ENCODE measurements around the gene GLS. TPM values are rescaled to one million over a fixed set of nuclear protein-coding genes. Genes with fewer than 3 reads are reported as not detected.
"Not testable (repeated sequence)": the region's sequence is repeated elsewhere in the genome, so short reads cannot be mapped to it uniquely, and the experiment has no call there.

GLS gene
- total RNA-seq, 1 donor from 2014 or later, result 187 TPM

DNA sequence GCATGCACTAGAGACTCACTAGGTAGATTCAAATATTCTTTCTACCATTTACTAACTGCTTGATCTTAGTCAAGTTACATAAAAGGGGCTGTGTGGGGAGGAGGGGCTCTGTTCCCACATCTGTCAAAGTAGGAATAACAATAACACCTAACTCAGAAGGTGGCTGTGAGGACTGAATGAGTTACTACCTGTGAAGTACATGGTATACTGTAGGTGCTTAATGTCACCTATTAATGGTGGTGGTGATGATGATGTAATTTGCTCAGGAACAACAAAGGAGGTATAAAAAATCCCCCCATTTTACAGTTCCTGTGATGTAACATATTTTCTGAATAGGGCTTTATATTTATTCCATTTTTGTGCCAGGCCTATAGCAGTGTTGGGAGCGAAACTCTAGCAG lies 92.6 kb downstream of the GLS start:
- no peak for DNase-seq

GRCh38 chr2:190973726-190974628 lies 93.4 kb downstream of the GLS start:
- no peak for DNase-seq

DNA sequence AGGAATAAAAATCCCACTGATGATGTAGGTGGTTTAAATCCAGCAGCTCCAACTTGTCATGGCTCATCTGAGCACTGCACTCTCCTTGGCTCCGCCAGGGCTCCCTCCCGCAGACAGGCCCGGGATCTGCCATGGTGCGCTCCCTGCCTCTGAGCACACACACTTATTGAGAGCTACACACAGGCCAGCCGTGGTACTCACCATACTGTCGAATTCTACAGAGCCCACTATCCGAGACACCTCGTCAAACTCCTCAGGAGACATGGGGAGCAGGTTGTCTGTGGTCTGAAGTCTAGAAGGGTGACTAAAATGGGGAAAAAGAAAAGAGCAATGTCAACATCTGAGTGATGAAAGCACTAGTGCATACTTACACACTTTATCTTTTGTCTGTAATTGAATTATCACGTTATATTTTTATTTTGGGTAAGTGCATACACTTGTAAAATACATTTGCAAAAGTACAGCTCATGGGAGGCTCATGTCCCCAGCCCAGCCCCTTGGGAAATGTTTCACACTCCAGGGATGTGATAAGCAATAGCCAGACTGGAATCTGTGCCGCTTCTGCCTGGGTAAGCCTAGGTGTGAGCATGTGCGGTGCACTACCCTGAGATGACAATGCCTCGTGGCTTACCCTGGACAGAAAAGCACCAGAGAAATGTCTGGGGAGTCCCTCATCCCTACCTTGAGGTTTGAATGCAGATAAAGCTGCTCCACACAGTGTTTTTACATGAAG lies 94.2 kb downstream of the GLS start:
- DNase-seq, result no peak

DNA sequence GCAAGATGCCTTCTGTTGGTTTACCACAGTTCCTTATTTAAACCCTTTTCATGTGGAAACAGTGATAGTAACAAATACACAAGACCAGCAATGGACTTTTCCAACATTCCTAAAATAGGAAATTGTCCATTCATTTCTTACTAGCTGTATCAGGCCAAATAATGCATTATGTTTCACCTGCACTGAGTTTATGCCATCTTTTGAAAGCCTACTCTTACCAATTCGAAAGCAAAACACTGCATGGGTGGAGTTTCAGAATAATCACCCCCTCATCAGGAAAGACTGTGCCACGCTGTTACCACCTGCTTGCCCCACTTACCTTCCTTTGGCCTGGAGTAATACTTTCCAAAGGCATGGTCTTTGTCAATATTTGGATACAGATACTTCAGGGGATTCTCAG lies 95.9 kb downstream of the GLS start:
- no peak for DNase-seq

GRCh38 chr2:190977505-190977904 lies 96.9 kb downstream of the GLS start:
- DNase-seq, result no peak

DNA sequence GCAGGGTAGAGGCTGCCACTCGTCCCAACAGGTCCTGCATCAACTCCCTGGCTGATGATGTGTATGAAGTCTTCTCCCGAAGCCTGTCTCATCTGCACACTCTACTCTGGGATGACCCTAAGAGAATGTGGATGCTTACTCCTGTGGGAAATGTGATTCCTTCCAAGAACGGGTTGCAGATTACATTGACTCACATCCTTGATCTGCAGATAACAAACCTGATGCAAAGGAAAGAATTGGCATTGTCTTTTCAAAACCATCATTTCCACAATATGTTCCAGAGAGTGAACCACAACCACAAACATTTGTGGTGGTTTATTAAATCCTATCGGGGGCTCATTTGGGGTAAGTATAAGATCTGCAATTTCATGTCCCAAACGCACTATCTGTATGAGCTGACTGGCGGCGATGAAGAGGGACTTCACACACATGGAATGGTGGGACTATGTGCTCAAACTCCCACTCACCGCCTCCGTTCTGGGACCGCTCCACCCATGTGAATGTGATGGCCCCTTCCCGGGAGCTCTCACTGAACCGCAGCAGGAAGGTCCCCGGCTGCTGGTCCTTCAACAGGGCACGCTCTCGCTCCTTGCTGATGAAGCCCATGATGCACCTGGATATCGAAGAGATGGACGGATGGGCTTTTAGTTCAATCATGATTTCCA lies 97.9 kb downstream of the GLS start:
- DNase-seq, result no peak

DNA sequence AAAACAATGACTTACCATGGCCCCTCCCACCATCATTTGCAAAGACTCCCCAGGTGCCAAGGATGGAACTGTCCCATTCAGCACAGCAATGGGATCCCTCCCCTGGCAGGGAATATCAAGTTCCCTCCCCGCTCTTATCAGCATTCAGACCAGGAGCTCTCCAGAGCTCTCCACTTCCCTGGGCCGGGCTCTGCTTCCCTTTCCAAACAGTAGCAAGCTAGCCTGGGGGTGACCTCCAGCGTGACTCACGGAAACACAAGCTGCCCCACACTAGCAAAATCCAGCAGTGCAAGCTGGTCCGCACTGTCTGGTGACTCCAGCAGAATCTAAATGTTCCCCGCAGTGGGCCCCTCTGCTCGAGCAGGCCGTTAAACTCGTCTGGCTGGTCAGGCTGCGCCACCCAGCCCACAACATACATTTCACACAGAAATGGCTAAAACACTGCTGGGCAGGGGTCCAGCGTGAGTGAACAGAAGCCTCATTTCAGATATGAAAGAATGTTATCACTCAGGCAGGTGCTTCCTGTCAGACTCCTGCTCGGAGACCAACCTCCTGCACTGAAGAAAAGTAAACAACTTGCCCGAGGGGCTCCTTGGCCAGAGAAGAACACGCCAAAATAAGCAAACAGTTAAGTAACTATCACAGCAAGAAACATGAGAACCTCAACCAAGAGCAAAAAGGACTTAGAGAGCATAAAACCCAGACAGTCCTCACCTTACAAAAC lies 99.4 kb downstream of the GLS start:
- peak; percentile 17 for DNase-seq

DNA sequence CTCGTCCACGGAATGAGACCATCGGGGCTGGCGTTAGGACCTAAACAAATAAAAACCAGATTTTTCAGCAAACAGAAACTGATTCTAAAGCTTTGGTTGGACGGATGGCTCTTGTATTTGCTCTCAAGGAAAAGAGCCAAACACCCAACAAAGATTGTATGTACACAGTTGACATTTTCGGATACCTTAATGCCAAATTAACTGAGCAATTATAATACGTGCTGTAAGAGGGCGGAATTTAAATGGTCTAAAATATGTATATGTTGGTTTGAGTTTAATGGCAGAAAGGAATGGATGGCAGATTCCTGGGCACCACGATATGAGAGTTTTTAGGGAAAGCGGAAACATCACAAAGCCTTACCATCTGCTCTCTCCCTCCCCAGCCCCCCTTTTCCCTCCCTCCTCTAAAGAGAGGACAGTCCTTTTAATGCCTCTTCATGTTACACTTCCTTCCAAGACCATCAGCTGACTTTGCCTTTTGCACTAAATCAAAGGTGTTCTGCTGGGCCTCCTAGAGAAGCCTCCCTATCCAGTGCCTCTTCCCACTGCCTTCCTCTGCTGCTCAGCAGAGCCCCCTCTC lies 100.1 kb downstream of the GLS start:
- no peak for DNase-seq

DNA sequence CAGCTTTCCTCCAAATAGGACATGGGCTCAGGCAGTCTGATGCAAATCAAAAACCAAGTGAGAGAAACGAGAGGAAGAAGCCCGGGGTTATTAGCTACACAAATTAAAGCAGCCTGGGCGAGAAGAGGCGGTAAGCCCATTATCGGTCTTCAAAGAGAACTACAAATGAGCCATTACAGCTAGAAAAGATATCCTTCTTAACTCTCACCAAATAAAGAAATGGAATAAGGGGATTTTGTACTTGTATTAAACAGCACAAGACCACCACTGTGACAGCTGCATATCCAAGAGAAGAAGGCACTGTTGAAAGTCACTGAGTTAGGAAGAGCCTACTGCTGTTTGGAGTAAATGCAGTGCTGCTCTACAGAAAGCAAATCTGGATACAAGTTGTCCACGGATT lies 100.7 kb downstream of the GLS start:
- no peak for DNase-seq

DNA sequence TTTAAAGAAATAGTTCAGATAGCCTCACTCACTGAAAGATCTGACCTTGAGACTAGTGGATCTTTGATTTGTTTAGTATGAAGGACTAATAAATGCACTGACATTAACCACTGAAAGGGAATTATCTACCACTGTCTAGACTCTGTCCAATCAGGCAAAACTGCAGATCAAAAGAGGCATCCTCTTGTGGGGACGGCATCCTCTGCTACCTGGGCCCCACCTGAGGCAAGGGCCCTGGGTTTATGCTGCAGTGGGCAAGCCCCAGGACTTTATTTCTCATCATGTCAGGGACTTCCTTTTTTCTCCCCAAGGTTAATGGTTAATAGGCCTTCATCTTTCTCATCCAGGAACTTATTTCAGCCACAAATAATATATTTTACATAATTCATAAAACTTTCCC lies 101.1 kb downstream of the GLS start:
- DNase-seq, result no peak

- no peak for DNase-seq
Measured at GRCh38 chr2:190982262-190983034, 101.8 kb downstream of the GLS start.

GRCh38 chr2:190984595-190984994 lies 104.0 kb downstream of the GLS start:
- no peak for DNase-seq

DNA sequence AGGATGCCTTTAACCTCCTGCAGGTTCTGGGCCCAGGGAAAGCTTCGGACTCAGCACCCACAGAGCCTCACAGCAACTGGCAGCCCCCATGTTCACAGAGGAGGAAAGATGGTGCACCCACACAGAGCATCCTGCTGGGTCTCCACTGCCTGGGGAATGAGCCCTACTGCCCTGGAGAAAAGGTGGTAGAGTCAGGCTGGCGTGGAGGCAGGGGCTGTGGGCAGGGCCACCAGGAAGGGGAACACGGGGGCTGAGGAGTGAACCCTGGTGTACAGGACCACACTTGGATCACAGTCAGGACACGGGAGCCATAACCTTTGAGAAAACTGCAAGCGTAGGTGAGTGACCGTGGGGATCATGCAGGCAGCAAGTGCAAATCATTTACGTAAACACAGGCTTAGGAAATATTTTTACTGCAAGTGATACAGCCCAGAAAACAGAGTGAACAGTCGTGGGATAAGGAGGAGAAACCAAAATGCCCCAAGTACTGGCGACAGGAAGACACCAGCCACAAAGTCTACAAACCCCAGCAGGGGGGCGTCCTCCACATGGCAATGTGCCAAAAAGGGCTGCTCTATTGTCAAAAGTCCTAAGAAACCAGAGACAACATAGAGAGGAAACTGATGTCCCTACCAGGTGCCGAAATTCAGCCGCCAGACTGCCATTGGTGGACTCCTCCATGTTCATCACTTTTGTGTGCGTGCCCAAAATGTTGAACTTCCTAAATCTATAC lies 105.8 kb downstream of the GLS start:
- DNase-seq, result no peak

DNA sequence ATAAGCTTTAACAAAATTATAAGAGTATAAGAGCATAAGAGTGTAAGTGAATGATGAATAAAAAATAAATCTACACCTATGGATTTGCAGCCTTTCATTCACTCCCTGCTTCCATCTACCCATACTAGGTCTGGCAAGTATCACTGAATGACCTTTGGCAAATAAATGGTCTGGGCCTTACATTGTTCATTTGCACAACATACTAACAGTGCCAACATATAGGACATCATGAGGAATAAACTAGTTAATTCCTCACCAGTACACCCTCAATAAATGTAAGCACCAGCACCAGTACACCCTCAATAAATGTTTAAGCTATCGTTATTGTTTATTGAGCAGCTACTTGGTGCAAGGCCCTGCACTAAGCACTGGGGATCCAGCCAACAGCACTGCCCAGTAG lies 106.5 kb downstream of the GLS start:
- DNase-seq, result no peak

GRCh38 chr2:190987938-190988337 lies 107.3 kb downstream of the GLS start:
- no peak for DNase-seq

GRCh38 chr2:190988910-190989309 lies 108.3 kb downstream of the GLS start:
- DNase-seq, result no peak

DNA sequence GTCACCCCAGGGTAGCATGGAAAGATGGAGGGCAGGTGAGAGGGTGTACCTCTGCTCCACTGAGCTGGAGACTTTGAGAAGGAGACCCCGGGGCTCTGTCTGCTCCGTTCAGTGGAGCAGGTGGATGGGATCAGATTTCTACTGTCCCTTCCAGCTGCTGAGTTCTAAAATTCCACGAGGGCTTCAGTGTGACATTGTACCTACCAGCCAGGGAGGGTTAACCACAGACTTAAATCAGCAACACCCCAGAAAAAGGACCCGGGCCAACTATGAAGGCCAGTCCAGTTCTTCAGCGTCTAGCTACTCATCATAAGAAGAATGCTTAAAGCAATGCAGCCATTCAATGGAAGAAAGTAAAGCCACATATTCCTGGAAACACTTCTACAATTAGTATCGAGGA lies 109.5 kb downstream of the GLS start:
- no peak for DNase-seq

GRCh38 chr2:190993292-190993643 lies 112.6 kb downstream of the GLS start:
- DNase-seq, result no peak

GRCh38 chr2:190994148-190994547 lies 113.5 kb downstream of the GLS start:
- DNase-seq, result no peak

GRCh38 chr2:190995315-190995714 lies 114.7 kb downstream of the GLS start:
- DNase-seq, result not testable (repeated sequence)

All from skin of body (tissue), 2 donors.